ENCODE data around the gene SYNE4. TPM values are rescaled to one million over a fixed set of nuclear protein-coding genes. Genes with fewer than 3 reads are reported as not detected.
"Not testable (repeated sequence)": the region's sequence is repeated elsewhere in the genome, so short reads cannot be mapped to it uniquely, and the experiment has no call there.

Gene SYNE4
- 0.60 and 0.94 TPM in 2 replicates for total RNA-seq (2014; rRNA removed; shearing (Covaris generic))

DNA sequence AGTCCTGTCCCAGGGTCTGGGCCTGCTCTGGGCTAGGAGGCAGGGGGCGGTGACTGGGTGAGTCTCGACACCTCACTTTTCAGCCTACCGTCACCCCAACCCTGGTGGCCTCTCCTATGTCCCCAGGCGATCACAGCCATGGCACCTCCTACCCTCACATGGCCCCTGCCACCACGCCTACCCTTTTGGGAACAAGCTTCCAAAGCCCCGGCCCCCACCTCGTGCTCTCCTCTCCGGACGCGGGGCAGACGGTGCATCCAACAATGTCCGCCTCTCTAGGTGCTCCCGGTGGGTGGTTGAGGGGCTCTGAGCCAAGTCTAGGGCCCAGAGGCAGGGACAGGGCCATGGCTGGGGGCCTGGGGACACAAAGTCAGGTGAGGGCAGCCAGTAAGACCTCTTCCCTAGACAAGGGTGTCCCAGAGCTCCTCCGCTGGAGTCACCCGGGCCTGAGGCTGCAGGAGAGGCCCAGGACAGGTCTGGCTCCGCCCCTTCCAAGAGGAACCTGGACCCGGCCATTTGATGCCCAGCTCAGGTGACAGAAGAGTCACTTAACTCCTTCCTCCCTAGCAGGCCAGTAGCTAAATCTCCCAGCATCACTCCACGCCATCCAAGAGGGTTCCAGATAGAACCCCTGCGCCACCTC, at the start of gene SYNE4:
Gene SYNE4 (minus strand): TSS at position 478 of the 643 bp plus-strand sequence. CDS start 132 bp downstream, at position 346.
- no peak for DNase-seq (ENCODE audit: low spot score)

DNA sequence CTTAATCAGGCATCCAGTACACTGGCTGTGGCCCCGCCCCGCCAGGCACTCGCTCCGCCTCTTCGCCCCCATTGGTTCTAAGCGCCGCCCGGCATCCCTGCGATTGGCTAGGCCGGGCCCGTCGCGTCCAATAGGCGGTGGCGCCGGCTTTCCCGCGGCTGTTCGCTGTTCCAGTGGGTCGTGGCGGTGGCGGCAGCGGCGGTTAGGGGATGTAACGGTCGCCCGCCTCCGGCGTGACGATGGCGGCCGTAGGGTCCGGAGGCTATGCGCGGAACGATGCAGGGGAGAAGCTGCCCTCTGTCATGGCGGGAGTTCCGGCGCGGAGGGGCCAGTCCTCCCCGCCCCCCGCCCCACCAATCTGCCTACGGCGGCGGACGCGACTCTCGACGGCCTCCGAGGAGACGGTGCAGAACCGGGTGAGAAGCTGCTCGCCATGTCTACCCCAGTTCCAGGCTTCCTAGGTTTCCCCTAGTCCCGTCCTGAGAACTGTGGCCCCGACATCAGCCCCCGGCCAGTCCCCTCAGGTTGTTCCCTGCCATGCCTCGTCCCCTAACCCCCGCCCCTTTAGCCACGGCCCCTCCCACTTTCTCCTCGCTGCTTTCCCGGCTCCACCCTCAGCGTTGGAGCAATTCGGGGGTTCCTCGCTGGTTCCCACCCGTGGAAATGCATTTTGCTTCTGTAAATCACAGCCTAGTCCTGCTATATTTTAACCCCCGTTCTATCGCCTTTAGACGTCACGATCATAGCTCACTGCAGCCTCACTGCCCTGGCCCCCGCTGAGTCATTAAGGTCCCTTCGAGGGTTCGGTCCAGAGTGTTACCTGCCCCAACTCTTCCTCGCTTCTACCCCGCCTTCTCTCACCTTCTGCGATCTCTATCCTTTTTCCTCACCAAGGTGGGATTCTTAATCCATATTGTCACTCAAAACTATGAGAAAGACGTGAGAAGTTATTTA, 46.4 kb upstream of the SYNE4 start, which contains the start of gene WDR62:
Gene WDR62 (plus strand): TSS at position 165 of the 954 bp plus-strand sequence. CDS start 75 bp downstream, at position 240.
- peak; percentile 95 for DNase-seq (ENCODE audit: low spot score)

DNA sequence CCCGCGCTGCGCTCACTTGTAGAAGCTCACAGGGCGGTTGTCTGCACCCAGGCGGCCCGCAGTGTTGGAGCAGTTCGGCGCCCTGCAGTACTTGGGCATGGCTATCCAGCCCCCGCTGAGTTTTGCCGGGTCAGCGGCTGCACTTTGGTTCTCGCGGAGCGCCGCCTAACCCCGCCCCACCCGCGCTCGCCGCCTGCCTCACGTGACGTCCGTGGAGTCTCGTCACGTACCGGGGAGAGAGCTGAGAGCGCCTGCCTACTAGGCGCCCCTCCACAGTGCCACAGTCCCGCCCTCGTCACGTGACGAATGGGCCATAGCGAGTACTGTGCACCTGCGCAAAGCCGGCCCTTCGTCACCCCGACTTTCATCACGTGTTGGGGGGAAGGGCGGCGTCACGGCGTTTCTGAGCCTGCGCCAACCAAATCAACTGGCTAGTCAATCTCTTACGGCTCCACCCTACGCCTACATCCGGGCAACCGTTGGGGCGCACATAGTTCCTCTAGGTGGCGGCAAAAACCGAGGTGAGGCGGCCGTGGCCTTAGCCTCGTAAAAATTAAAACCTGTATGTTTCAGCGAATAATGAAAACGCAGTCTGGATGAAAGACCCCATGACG, 45.6 kb upstream of the SYNE4 start, which contains the start of gene THAP8:
Gene THAP8 (minus strand): TSS at position 167 of the 614 bp plus-strand sequence. CDS start 68 bp downstream, at position 99.
- DNase-seq (ENCODE audit: low spot score), result peak; percentile 100

GRCh38 chr19:36051637-36052036, 43.0 kb upstream of the SYNE4 start:
- no peak for DNase-seq (ENCODE audit: low spot score)

- DNase-seq (ENCODE audit: low spot score), result no peak
Observed at GRCh38 chr19:36051236-36051635, 42.6 kb upstream of the SYNE4 start.

GRCh38 chr19:36049080-36049698, 40.6 kb upstream of the SYNE4 start:
- no peak for DNase-seq (ENCODE audit: low spot score)

DNA sequence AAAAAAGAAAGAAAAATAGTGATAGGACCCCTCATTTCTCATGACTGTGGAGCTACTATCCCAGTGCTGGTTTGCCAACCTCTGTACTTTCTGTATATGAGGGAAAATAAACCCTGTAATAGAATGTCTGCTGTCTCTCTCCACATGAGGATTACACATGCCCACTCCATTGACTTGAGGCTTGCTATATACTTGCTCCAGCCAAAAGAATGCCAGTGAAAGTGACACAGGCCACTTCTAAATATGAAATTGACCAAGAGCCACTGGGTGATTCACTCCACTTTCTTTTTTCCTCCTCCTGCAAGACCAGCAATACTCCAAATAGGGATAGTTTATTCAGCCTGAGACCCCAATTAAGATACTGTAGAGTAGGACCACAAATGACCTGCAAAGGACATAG, 39.2 kb upstream of the SYNE4 start:
- DNase-seq (ENCODE audit: low spot score), result no peak

- DNase-seq (ENCODE audit: low spot score), result no peak
Observed at GRCh38 chr19:36046443-36047050, 37.9 kb upstream of the SYNE4 start.

DNA sequence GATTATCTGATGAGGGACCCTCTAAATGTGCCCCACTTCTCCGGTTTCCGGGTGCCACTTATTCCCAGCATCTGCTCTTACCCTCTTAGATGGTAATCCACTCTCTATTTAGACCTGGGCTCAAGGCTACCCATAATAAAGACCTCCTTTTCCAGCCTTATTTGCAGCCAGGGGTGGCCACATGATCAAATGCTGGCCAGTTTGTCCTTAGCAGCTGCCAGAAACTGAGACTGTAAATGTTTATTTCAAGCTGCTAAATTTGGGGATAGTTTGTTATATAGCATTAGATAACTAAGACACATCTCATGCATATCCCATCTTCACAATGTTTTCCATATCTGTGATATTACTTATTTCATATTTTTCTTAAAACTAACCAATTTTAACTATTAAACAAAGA, 35.3 kb upstream of the SYNE4 start:
- DNase-seq (ENCODE audit: low spot score), result no peak

- peak; percentile 51 for DNase-seq (ENCODE audit: low spot score)
Observed at GRCh38 chr19:36041831-36042230, 33.2 kb upstream of the SYNE4 start.

DNA sequence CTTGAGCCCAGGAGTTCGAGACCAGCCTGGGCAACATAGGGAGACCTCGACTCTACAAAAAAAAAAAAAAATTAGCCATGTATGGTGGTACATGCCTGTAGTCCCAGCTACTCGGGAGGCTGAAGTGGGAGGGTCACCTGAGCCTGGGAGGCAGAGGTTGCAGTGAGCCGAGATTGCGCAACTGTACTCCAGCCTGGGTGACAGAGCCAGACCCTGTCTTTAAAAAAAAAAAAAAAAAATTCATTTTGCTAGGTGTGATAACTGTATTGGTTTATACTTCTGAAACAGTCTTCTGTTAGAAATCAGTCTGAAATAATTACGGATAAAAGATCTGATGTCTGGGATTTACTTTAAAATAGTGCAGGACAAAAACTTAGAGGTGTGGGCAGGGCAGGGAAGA, 32.5 kb upstream of the SYNE4 start:
- DNase-seq (ENCODE audit: low spot score), result not testable (repeated sequence)

GRCh38 chr19:36040495-36040894, 31.9 kb upstream of the SYNE4 start:
- DNase-seq (ENCODE audit: low spot score), result no peak

DNA sequence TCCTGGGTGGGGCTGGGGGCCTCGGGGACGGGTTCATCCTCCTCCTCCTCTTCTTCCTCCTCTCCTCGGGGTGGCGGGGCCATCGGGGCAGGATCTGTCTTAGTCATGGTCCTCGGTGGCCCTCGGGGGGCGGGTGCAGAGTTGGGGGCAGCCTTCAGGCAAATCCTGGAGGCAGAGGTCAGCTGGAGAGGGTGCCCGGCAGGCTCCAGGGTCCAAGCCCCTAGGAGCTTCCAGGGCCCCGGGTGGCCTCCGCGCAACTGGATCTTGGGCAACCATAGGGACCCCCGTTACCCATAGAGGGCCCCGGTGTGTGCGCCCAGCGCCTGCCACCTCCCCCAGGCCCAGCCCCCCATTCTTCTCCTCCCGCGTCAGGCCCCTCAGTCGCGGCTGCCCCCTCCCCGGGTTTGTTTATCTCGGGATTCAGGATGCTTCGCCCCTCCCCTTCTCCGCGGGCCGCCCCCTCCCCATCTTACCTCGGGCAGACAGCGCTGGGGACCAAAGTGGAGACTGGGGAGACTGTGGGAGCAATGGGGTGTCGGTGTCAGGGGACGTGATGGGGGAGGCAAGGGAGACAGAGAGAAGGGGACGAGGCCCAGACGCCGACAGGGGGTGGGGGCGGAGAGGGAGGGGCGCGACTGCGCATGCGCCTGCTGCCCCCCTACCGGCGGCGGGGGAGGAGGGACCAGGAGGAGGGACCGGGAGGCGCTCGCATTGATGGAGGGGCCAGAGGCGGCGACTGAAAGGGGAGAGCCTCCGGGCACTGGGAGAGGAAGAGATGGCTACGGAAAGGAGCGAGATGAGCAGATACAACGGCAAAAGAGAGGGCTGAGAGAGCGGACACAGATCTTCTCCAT, 23.9 kb upstream of the SYNE4 start, which contains the start of gene CLIP3:
Gene CLIP3 (minus strand): TSS at position 623 of the 854 bp plus-strand sequence. CDS start 516 bp downstream, at position 107.
- DNase-seq (ENCODE audit: low spot score), result peak; percentile 57

DNA sequence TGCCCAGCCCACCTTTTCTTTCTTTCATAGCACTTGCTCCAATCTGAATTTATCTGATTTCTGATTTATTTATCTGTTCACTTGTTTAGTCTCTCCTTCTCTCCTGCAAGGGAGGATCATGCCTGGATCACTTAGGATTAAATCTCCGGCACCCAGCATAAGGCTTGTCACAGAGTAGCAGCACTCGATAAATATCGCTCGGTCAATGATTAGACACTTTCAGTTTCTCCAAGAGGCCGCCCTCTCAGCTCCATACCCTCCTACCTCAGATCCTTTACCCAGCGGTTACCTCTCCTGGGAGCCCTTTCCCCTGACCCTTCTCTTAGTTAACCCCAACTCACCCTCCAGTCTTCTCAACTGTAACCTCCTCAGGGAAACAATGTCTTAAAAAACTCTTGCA, 22.7 kb upstream of the SYNE4 start:
- DNase-seq (ENCODE audit: low spot score), result no peak

GRCh38 chr19:36030264-36031148, 21.9 kb upstream of the SYNE4 start:
- no peak for DNase-seq (ENCODE audit: low spot score)

DNA sequence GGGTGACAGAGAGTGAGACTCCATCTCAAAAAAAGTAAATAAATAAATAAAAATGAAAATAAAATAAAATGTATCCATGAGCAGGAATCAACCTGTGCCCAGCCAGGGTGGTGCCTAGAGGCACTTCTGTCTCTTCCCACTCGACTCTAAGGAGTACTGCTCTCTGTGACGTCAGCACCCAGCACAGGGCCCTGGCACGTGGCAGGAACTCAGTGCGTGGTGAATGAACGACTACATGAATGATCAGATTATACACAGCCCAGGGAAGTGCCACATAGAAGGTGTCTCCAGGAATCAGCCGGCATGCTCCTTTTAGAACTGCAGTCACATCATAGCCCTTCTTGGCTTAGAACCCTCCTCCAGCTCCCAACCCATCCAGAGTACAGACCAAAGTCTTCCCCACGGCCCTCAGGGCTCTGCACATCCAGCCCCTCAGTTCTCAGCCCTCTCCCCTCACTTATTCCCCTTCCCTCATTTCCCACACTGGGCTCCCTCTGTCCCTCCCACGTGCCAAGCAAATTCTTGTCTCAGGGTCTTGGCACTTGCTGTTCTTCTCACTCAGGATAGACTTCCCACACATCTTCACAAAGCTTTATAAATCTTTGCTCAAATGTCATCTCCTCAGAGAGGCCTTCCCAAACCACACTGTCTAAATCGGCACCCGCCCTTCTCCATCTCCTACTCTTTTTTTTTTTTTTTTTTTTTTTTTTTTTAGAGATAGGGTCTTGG, 19.9 kb upstream of the SYNE4 start:
- DNase-seq (ENCODE audit: low spot score), result no peak

DNA sequence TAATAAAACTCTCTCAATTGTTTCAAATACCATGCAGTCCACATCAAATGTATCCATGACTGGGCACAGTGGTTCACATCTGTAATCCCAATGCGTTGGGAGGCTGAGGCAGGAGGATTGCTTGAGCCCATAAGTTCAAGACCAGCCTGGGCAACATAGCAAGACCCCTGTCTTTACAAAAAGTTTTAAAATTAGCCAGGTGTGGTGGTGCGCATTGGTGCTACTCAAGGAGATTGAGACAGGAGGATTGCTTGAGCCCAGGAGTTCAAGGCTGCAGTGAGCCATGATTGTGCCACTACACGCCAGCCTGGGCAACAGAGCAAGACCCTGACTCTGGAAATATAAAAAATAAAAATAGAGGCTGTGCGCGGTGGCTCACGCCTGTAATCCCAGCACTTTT, 19.1 kb upstream of the SYNE4 start:
- no peak for DNase-seq (ENCODE audit: low spot score)

GRCh38 chr19:36026091-36026876, 17.7 kb upstream of the SYNE4 start:
- DNase-seq (ENCODE audit: low spot score), result no peak

Measured in H4 (cell line).